CMK (cell line): Measurements from ENCODE around the gene OR2G6.

Experiments used
- DNase-seq: peaks from one replicate; pipeline ENCODE4 v3.0.0-alpha.2; 2010; ENCODE audit warnings: low read depth

Gene OR2G6

DNA sequence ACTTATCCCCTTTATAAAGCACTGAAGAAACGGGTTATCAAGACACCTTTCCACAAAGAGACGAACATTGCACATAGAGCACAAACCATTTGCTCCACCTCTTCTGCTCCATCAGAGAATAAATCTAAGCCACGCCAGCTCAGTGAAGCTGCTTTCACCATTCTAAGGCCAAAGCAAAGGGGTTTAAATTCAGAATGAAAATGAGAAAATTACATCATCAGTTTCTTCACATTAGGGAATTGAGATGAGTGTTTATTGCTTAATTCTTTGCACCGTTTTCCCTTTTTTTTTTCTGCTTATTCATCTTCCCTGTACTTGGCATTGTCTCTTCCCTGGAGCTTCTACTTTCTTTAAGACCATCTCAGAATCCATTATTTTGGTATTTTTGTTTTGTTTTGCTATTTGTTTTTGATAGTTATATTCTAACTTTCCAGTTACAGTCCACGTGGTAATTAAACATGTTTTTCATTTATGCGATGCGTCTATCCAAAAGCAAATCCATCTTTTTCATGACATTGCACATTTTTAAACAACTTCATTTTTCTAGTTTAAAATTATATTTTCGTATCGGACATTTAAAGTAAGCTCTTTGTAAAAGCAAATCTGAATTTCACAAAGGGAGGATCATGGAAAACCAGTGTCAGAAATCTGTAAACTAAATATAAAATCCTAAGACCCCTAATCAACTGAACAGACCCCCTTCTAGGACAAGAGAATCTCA lies 68.5 kb downstream of the OR2G6 start:
- DNase-seq, result no peak
